ENCODE data around the gene AFG1L.
A peak's percentile ranks its signal among the peaks of the same experiment; 100 is the strongest.
"Not testable (repeated sequence)": the region's sequence is repeated elsewhere in the genome, so short reads cannot be mapped to it uniquely, and the experiment has no call there.

AFG1L gene

GRCh38 chr6:108560463-108561308, 265.8 kb downstream of the AFG1L start, which contains the start of gene FOXO3:
Gene FOXO3 (plus strand): TSS chr6:108560917. CDS start chr6:108561209, 292 bp downstream.
- DNase-seq = peak; percentile 56

GRCh38 chr6:108561309-108561647, 266.4 kb downstream of the AFG1L start:
- DNase-seq = not testable (repeated sequence)

GRCh38 chr6:108561742-108562502, 267.1 kb downstream of the AFG1L start:
- no peak for DNase-seq

- peak; percentile 46 for DNase-seq
These were observed 267.7 kb downstream of the AFG1L start for GRCh38 chr6:108562503-108562993.

GRCh38 chr6:108563292-108563691, 268.4 kb downstream of the AFG1L start:
- no peak for DNase-seq

GRCh38 chr6:108564178-108564577, 269.3 kb downstream of the AFG1L start:
- no peak for DNase-seq

GRCh38 chr6:108565091-108565766, 270.4 kb downstream of the AFG1L start:
- no peak for DNase-seq

GRCh38 chr6:108565893-108566292, 271.0 kb downstream of the AFG1L start:
- no peak for DNase-seq

GRCh38 chr6:108566406-108566805, 271.6 kb downstream of the AFG1L start:
- no peak for DNase-seq

- DNase-seq = no peak
These were observed 273.2 kb downstream of the AFG1L start for GRCh38 chr6:108568101-108568500.

GRCh38 chr6:108568551-108569305, 273.9 kb downstream of the AFG1L start:
- no peak for DNase-seq

GRCh38 chr6:108570517-108570916, 275.7 kb downstream of the AFG1L start:
- no peak for DNase-seq

- no peak for DNase-seq
These were observed 279.7 kb downstream of the AFG1L start for GRCh38 chr6:108574457-108575141.

All from DMS 273 treated with DMSO at 0.1 percent for 48 hours (cell line).